Heart left ventricle (tissue), 13 donors: ENCODE results near the gene ADAM33.

ENCODE experiments used
- POLR2A ChIP-seq, 2 donors: fragments of 450-650 bp; IDR thresholded peaks; one replicate each; pipeline ENCODE4 v1.6.1; 2017; ENCODE audit warnings: antibody characterized with exemption in 2 of 2, mild to moderate bottlenecking in 2 of 2, moderate library complexity in 2 of 2
- TF ChIP-seq, protein P1 (sequence below), 12 donors: fragments of 200-600 bp; sonication (generic) in 4 of 12; IDR thresholded peaks; one replicate each; pipeline versions ENCODE4 v1.5.0 to v1.8.0; 2018 to 2022; ENCODE audit warnings: antibody characterized with exemption in 12 of 12, mild to moderate bottlenecking in 5 of 12
- donor health status: ischemic (EF 13 %, LVEDD 7.1; RV severe dilation, severe dysfunction).
- donor health status: DM: no; HTN: yes; CAD: no.
- donor health status: DM: no; HTN: no; CAD: no.
- donor health status: ischemic (EF 25% LVEDD 6.9; RV normal size, moderate dysfunction).
- donor health status: ischemic (EF 25% LVEDD 5.7; RV mildly dilated, moderate dysfunction).
- donor health status: ischemic (EF 35%, LVEDD 5.7; RV mildly dilated, moderate dysfunction).
- donor health status: nonischemic (EF 11% LVEDD 7.7; RV severe dilation, severe dysfunction).
- donor health status: DM: yes; HTN: yes; CAD: no.
- donor health status: PGD.
- donor health status: ischemic (EF 29% LVEDD 5.4; RV normal size, mild dysfunction).
- donor health status: nonischemic (EF 23%, LVEDD 6.1; RV moderate dilation, normal function).

GRCh38 chr20:3663031-3663701 is 18.6 kb downstream of the ADAM33 start, which contains the start of gene GFRA4:
- TF ChIP-seq, protein P1, sequence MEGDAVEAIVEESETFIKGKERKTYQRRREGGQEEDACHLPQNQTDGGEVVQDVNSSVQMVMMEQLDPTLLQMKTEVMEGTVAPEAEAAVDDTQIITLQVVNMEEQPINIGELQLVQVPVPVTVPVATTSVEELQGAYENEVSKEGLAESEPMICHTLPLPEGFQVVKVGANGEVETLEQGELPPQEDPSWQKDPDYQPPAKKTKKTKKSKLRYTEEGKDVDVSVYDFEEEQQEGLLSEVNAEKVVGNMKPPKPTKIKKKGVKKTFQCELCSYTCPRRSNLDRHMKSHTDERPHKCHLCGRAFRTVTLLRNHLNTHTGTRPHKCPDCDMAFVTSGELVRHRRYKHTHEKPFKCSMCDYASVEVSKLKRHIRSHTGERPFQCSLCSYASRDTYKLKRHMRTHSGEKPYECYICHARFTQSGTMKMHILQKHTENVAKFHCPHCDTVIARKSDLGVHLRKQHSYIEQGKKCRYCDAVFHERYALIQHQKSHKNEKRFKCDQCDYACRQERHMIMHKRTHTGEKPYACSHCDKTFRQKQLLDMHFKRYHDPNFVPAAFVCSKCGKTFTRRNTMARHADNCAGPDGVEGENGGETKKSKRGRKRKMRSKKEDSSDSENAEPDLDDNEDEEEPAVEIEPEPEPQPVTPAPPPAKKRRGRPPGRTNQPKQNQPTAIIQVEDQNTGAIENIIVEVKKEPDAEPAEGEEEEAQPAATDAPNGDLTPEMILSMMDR (IDR thresholded peaks at IDR 0.05), result no peak
- TF ChIP-seq POLR2A (IDR thresholded peaks at IDR 0.05), result no peak
